Activated CD4-positive, alpha-beta T cell treated with anti-CD3 and anti-CD28 coated beads for 36 hours (primary cell): ENCODE data around the gene RPTOR. TPM values are rescaled to one million over a fixed set of nuclear protein-coding genes. Genes with fewer than 3 reads are reported as not detected.

ENCODE experiments used
- ATAC-seq: fragments of 200-7000 bp; cut with Tn5 transposase; one replicate; pipeline ENCODE4 v1.10.0; 2021; ENCODE audit warnings: mild to moderate bottlenecking, moderate library complexity
- CTCF ChIA-PET: fragments of 350-600 bp; sonication (Branson Sonifier 250); formaldehyde crosslinking; loops from one replicate; lab custom pipeline; 2021; ENCODE audit warnings: antibody characterized with exemption; lab: Charles Lee
- POLR2A ChIA-PET: fragments of 350-600 bp; sonication (Branson Sonifier 250); formaldehyde crosslinking; loops from one replicate; lab custom pipeline; 2021; ENCODE audit warnings: antibody characterized with exemption, inconsistent platforms; lab: Charles Lee
- DNase-seq: peaks from one replicate; pipeline ENCODE4 v3.0.0-alpha.2; 2020
- H3K27ac Mint-ChIP-seq: one replicate; pipeline ENCODE4 v1.8.0; 2021; ENCODE audit warnings: mixed read lengths
- H3K27me3 Mint-ChIP-seq: one replicate; pipeline ENCODE4 v1.8.0; 2021; ENCODE audit warnings: mixed read lengths
- H3K36me3 Mint-ChIP-seq: one replicate; pipeline ENCODE4 v1.8.0; 2021; ENCODE audit warnings: low read depth, mixed read lengths
- H3K4me1 Mint-ChIP-seq: one replicate; pipeline ENCODE4 v1.8.0; 2021; ENCODE audit warnings: mixed read lengths
- H3K4me3 Mint-ChIP-seq: one replicate; pipeline ENCODE4 v1.8.0; 2021; ENCODE audit warnings: mild to moderate bottlenecking, moderate library complexity, mixed read lengths
- H3K9me3 Mint-ChIP-seq: one replicate; pipeline ENCODE4 v1.8.0; 2021; ENCODE audit warnings: low read depth, mixed read lengths
- intact Hi-C, 2 experiments: fragments of 100-400 bp; cut with DNase I in 1 of 2; cut with micrococcal nuclease in 1 of 2; formaldehyde crosslinking; loops; one replicate each; pipeline versions ENCODE4 v1.14.2 to v1.15.1; 2022 to 2024; cut with DNase I, micrococcal nuclease
- total RNA-seq, 2 experiments: library from RNA; stranded (reverse); gene quantifications; one replicate each; pipeline ENCODE4 v1.2.3, GENCODE V29; 2021

Gene RPTOR
- total RNA-seq, 2 experiments from 2014 or later: 48.6 to 58.1 TPM

GRCh38 chr17:80633994-80634566 lies 89.4 kb downstream of the RPTOR start:
- peaks cover 3% of the 10 kb centered on the region for H3K36me3 Mint-ChIP-seq

DNA sequence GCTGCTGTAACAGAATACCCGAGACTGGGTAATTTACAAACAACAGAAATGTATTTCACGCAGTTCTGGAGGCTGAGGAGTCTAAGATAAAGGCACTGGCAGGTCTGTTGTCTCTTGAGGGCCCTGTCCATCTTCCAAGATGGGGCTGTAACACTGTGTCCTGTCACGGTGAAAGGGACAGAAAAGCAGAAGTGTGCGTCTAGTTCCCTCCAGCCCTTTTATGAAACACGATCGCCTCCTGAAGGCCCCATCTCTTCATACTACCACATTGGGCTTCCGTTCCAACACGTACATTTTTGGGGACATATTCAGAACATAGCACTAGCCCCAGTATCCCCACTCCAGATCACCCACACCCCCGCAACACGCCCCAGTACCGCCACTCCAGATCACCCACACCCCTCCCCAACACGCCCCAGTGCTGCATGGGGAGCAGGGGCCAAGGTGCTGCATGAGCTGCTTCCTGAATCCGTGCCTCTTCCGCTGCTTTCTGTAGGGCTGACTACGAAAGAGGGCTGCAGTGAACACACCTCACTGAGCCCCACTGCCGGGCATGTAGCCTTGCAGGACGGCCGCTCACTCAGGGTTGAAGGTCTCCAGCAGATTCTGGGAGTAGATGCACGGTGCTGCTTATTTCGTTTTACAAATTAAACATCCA lies 91.9 kb downstream of the RPTOR start:
- H3K4me1 Mint-ChIP-seq: peaks cover 7% of the 10 kb centered on the region
- ChIA-PET CTCF (no interaction called here), POLR2A (no interaction called here)
- intact Hi-C loops: no loop called here
- DNase-seq (no peak), ATAC-seq (no peak)
- peaks cover 7% of the 10 kb centered on the region for H3K36me3 Mint-ChIP-seq
- H3K9me3 Mint-ChIP-seq: no peaks in the 10 kb centered on the region
- H3K27me3 Mint-ChIP-seq: no peaks in the 10 kb centered on the region
- H3K4me3 Mint-ChIP-seq: no peak overlapping the region
- no peak overlapping the region for H3K27ac Mint-ChIP-seq

More at GRCh38 chr17:80633994-80634566, 89.4 kb downstream of the RPTOR start:
- ChIA-PET CTCF (no interaction called here), POLR2A (no interaction called here)
- no peak overlapping the region for H3K27ac Mint-ChIP-seq
- intact Hi-C loops: no loop called here
- DNase-seq (no peak), ATAC-seq (no peak)
- H3K4me3 Mint-ChIP-seq: no peak overlapping the region
- H3K27me3 Mint-ChIP-seq: no peaks in the 10 kb centered on the region
- peaks cover 2% of the 10 kb centered on the region for H3K4me1 Mint-ChIP-seq
- no peaks in the 10 kb centered on the region for H3K9me3 Mint-ChIP-seq

- no peak for DNase-seq
- no peak for ATAC-seq
Observed at GRCh38 chr17:80637048-80637781, 92.6 kb downstream of the RPTOR start.

DNA sequence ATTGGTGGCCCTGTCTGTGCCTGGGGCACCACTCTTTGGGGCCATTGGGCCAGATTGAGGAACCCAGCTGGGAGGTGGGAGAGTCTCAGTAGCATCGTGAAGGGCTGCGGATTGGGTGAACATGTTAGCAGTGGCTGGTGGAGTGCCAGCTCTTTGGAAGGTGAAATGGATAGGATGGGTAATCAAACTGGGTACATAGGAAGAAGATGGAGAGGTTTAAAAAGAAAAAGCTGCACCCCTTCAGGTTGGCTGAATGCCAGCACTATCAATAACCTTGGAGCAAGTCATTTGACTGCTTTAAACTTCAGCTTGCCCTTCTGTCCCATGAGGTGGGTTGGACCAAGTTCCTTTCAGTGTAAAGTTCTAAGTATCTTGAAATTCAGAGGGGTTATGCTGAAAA lies 95.0 kb downstream of the RPTOR start:
- Mint-ChIP-seq H3K36me3 (peaks cover 21% of the 10 kb centered on the region), H3K4me3 (no peak overlapping the region), H3K9me3 (no peaks in the 10 kb centered on the region), H3K27me3 (no peaks in the 10 kb centered on the region), H3K4me1 (peaks cover 23% of the 10 kb centered on the region), H3K27ac (no peak overlapping the region)
- ChIA-PET CTCF (interaction anchor here (0.7 to 1.4 kb wide), 3 partner anchors 10 to 116 kb away, joined by 3 to 8 read pairs (median 3); no protein-coding TSS in a partner anchor), POLR2A (no interaction called here)
- ATAC-seq (no peak), DNase-seq (no peak)
- intact Hi-C loops: no loop called here

More at GRCh38 chr17:80637048-80637781, 92.6 kb downstream of the RPTOR start:
- H3K27ac Mint-ChIP-seq: no peak overlapping the region
- H3K36me3 Mint-ChIP-seq: peaks cover 7% of the 10 kb centered on the region
- no peaks in the 10 kb centered on the region for H3K9me3 Mint-ChIP-seq
- H3K4me1 Mint-ChIP-seq: peaks cover 6% of the 10 kb centered on the region
- no peaks in the 10 kb centered on the region for H3K27me3 Mint-ChIP-seq
- intact Hi-C loops: no loop called here
- no peak overlapping the region for H3K4me3 Mint-ChIP-seq
- ChIA-PET CTCF (no interaction called here), POLR2A (interaction anchor here (1.1 kb wide), 1 partner anchor 11 kb away, joined by 4 read pairs; no protein-coding TSS in a partner anchor)

GRCh38 chr17:80640366-80641084 lies 95.9 kb downstream of the RPTOR start:
- peaks cover 30% of the 10 kb centered on the region for H3K4me1 Mint-ChIP-seq
- no peak for DNase-seq
- H3K36me3 Mint-ChIP-seq: peaks cover 26% of the 10 kb centered on the region
- no peaks in the 10 kb centered on the region for H3K9me3 Mint-ChIP-seq
- H3K27ac Mint-ChIP-seq: no peak overlapping the region
- intact Hi-C loops: no loop called here
- no peaks in the 10 kb centered on the region for H3K27me3 Mint-ChIP-seq
- POLR2A ChIA-PET: no interaction called here
- CTCF ChIA-PET: interaction anchor here (0.8 to 1.4 kb wide), 3 partner anchors 11 to 61 kb away, joined by 3 read pairs; no protein-coding TSS in a partner anchor
- no peak for ATAC-seq
- H3K4me3 Mint-ChIP-seq: no peak overlapping the region

- peaks cover 52% of the 10 kb centered on the region for H3K4me1 Mint-ChIP-seq
Observed at GRCh38 chr17:80643326-80644099, 98.9 kb downstream of the RPTOR start.

DNA sequence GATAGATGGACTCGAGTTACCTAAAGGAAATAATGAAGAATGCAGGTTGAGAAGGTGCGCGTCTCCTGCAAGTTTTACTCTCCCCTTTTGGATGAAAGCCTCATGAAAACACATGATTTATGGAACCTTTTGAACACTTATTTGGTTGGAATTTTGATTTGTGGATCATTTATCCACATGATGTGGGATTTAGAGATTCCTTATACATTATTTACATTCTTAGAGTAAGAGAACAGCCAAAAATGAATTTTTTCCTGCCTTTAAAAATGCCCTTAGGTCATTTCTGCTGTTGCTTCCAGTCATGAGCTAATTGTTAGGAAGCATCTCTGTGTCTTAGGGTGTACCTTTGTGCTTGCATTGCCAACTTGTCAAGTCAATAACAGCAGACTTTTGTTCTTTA lies 99.9 kb downstream of the RPTOR start:
- H3K4me3 Mint-ChIP-seq: no peak overlapping the region

More at GRCh38 chr17:80643326-80644099, 98.9 kb downstream of the RPTOR start:
- H3K4me3 Mint-ChIP-seq: peak overlapping the region; percentile 15
- ChIA-PET CTCF (interaction anchor here (1.5 kb wide), 1 partner anchor 29 kb away, joined by 4 read pairs; no protein-coding TSS in a partner anchor), POLR2A (no interaction called here)
- intact Hi-C loops: no loop called here
- no peaks in the 10 kb centered on the region for H3K27me3 Mint-ChIP-seq
- H3K9me3 Mint-ChIP-seq: no peaks in the 10 kb centered on the region
- no peak for DNase-seq
- ATAC-seq: no peak
- peaks cover 33% of the 10 kb centered on the region for H3K36me3 Mint-ChIP-seq
- peak overlapping the region; percentile 4 for H3K27ac Mint-ChIP-seq

GRCh38 chr17:80645706-80646325 lies 101.2 kb downstream of the RPTOR start:
- H3K9me3 Mint-ChIP-seq: no peaks in the 10 kb centered on the region
- no peak overlapping the region for H3K4me3 Mint-ChIP-seq
- ATAC-seq (no peak), DNase-seq (no peak)
- intact Hi-C loops: loop anchor here in 1 of 2 experiments (5.0 kb wide), 1 partner anchor 39 kb away; no protein-coding TSS in a partner anchor
- H3K36me3 Mint-ChIP-seq: peaks cover 47% of the 10 kb centered on the region
- H3K27ac Mint-ChIP-seq: peak overlapping the region; percentile 69
- peaks cover 68% of the 10 kb centered on the region for H3K4me1 Mint-ChIP-seq
- no peaks in the 10 kb centered on the region for H3K27me3 Mint-ChIP-seq
- CTCF ChIA-PET: no interaction called here
- POLR2A ChIA-PET: no interaction called here

More for the DNA sequence above, 99.9 kb downstream of the RPTOR start:
- Mint-ChIP-seq H3K27ac (peak overlapping the region; percentile 1), H3K36me3 (peaks cover 42% of the 10 kb centered on the region), H3K27me3 (no peaks in the 10 kb centered on the region), H3K9me3 (no peaks in the 10 kb centered on the region), H3K4me1 (peaks cover 61% of the 10 kb centered on the region)
- intact Hi-C loops: no loop called here
- DNase-seq (no peak), ATAC-seq (no peak)
- POLR2A ChIA-PET: no interaction called here
- CTCF ChIA-PET: no interaction called here

- peaks cover 49% of the 10 kb centered on the region for H3K36me3 Mint-ChIP-seq
- intact Hi-C loops: loop anchor here in 1 of 2 experiments (5.0 kb wide), 1 partner anchor 39 kb away; no protein-coding TSS in a partner anchor
- ChIA-PET CTCF (no interaction called here), POLR2A (no interaction called here)
- H3K27me3 Mint-ChIP-seq: no peaks in the 10 kb centered on the region
- no peak overlapping the region for H3K4me3 Mint-ChIP-seq
- no peak for DNase-seq
- H3K4me1 Mint-ChIP-seq: peaks cover 73% of the 10 kb centered on the region
- ATAC-seq: no peak
- H3K27ac Mint-ChIP-seq: no peak overlapping the region
- no peaks in the 10 kb centered on the region for H3K9me3 Mint-ChIP-seq
Observed at GRCh38 chr17:80646328-80646727, 101.7 kb downstream of the RPTOR start.

DNA sequence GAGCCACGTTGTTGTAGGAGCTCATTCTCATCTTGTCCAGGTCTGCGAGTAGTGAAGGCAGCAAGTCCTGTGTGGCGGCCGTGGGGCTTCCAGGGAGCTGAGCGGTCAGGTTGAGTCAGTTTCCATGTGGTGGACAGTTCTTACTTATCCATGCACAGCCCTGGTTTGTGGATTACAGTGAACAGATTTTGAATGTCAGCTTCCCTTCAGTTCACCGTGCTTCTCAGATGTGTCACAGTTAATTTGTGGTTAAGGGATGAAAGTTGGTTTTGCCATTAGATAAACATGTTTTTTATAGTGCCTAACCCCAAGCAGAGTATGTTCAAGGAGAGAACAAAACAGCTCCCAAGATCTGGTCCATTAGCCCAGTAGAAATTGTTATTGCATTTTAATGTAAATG lies 103.1 kb downstream of the RPTOR start:
- ATAC-seq: peak; percentile 45
- intact Hi-C loops: loop anchor here (2.0 to 5.0 kb wide), 2 partner anchors 40 to 43 kb away; no protein-coding TSS in a partner anchor
- Mint-ChIP-seq H3K4me1 (peaks cover 79% of the 10 kb centered on the region), H3K4me3 (no peak overlapping the region), H3K36me3 (peaks cover 51% of the 10 kb centered on the region), H3K9me3 (no peaks in the 10 kb centered on the region), H3K27me3 (no peaks in the 10 kb centered on the region), H3K27ac (peak overlapping the region; percentile 92)
- ChIA-PET CTCF (interaction anchor here (0.6 to 1.1 kb wide), 2 partner anchors 9 to 78 kb away, joined by 3 read pairs; no protein-coding TSS in a partner anchor), POLR2A (no interaction called here)
- peak; percentile 53 for DNase-seq
